ENCODE results near the gene MPHOSPH9.

Gene MPHOSPH9

GRCh38 chr12:123238961-123239360 lies 6.0 kb upstream of the MPHOSPH9 start:
- H3K9me3 ChIP-seq (ENCODE audit: insufficient read depth, low read length, severe bottlenecking), result no peaks in the 10 kb centered on the region
- H3K79me2 ChIP-seq (ENCODE audit: insufficient read depth, low read length), result peaks cover 80% of the 10 kb centered on the region
- H3K9ac ChIP-seq (ENCODE audit: low read depth, low read length), result no peak overlapping the region
- TF ChIP-seq CTCF (IDR thresholded peaks at IDR 0.05; ENCODE audit: borderline replicate concordance, extremely low read depth, low read length, poor library complexity, severe bottlenecking), result no peak
- TF ChIP-seq EZH2 (IDR thresholded peaks at IDR 0.05; ENCODE audit: borderline replicate concordance, low read depth, low read length, severe bottlenecking), result no peak
- H3K27ac ChIP-seq (ENCODE audit: low read length), result no peak overlapping the region
- no peak for DNase-seq
- peaks cover 15% of the 10 kb centered on the region; the same call in 1 of the 2 replicates for H4K20me1 ChIP-seq (ENCODE audit: insufficient read depth, low read length)
- no peaks in the 10 kb centered on the region for H3K27me3 ChIP-seq (ENCODE audit: insufficient read depth, low read length, poor library complexity)
- H3K4me3 ChIP-seq (ENCODE audit: low read depth in 1 of 2, low read length in 2 of 2), result no peak overlapping the region
- H3K4me1 ChIP-seq (ENCODE audit: insufficient read depth, low read length), result peaks cover 32% of the 10 kb centered on the region
- H2AFZ ChIP-seq (ENCODE audit: low read depth, low read length), result no peak overlapping the region
- ATAC-seq (ENCODE audit: insufficient read depth, low read depth), result no peak
- H3K36me3 ChIP-seq (ENCODE audit: insufficient read depth, low read length), result peaks cover 22% of the 10 kb centered on the region
- no peak overlapping the region for H3K4me2 ChIP-seq (ENCODE audit: insufficient read depth, low read length)

GRCh38 chr12:123238330-123238682 lies 5.4 kb upstream of the MPHOSPH9 start:
- no peak overlapping the region; the same call in 1 of the 2 replicates for H3K27ac ChIP-seq (ENCODE audit: low read length)
- peaks cover 15% of the 10 kb centered on the region; the same call in 1 of the 2 replicates for H4K20me1 ChIP-seq (ENCODE audit: insufficient read depth, low read length)
- H3K4me2 ChIP-seq (ENCODE audit: insufficient read depth, low read length), result no peak overlapping the region
- H3K36me3 ChIP-seq (ENCODE audit: insufficient read depth, low read length), result peaks cover 19% of the 10 kb centered on the region
- no peak for TF ChIP-seq EZH2 (IDR thresholded peaks at IDR 0.05; ENCODE audit: borderline replicate concordance, low read depth, low read length, severe bottlenecking)
- no peak for TF ChIP-seq CTCF (IDR thresholded peaks at IDR 0.05; ENCODE audit: borderline replicate concordance, extremely low read depth, low read length, poor library complexity, severe bottlenecking)
- peaks cover 83% of the 10 kb centered on the region for H3K79me2 ChIP-seq (ENCODE audit: insufficient read depth, low read length)
- no peak overlapping the region for H3K9ac ChIP-seq (ENCODE audit: low read depth, low read length)
- H3K4me3 ChIP-seq (ENCODE audit: low read depth in 1 of 2, low read length in 2 of 2), result no peak overlapping the region
- H3K9me3 ChIP-seq (ENCODE audit: insufficient read depth, low read length, severe bottlenecking), result no peaks in the 10 kb centered on the region
- H3K4me1 ChIP-seq (ENCODE audit: insufficient read depth, low read length), result peaks cover 34% of the 10 kb centered on the region
- H2AFZ ChIP-seq (ENCODE audit: low read depth, low read length), result no peak overlapping the region
- ATAC-seq (ENCODE audit: insufficient read depth, low read depth) (no peak), DNase-seq (no peak)
- no peaks in the 10 kb centered on the region for H3K27me3 ChIP-seq (ENCODE audit: insufficient read depth, low read length, poor library complexity)

- TF ChIP-seq CTCF (IDR thresholded peaks at IDR 0.05; ENCODE audit: borderline replicate concordance, extremely low read depth, low read length, poor library complexity, severe bottlenecking) (peak; percentile 81), EZH2 (IDR thresholded peaks at IDR 0.05; ENCODE audit: borderline replicate concordance, low read depth, low read length, severe bottlenecking) (no peak)
- Histone ChIP-seq H3K9ac (ENCODE audit: low read depth, low read length) (no peak overlapping the region), H3K27ac (ENCODE audit: low read length) (peak overlapping the region; percentile 6; the same call in 1 of the 2 replicates), H3K27me3 (ENCODE audit: insufficient read depth, low read length, poor library complexity) (no peaks in the 10 kb centered on the region), H3K4me3 (ENCODE audit: low read depth in 1 of 2, low read length in 2 of 2) (no peak overlapping the region), H2AFZ (ENCODE audit: low read depth, low read length) (no peak overlapping the region), H4K20me1 (ENCODE audit: insufficient read depth, low read length) (peaks cover 15% of the 10 kb centered on the region; the same call in 1 of the 2 replicates), H3K79me2 (ENCODE audit: insufficient read depth, low read length) (peaks cover 82% of the 10 kb centered on the region), H3K4me2 (ENCODE audit: insufficient read depth, low read length) (peak overlapping the region; percentile 11; the same call in 1 of the 2 replicates), H3K9me3 (ENCODE audit: insufficient read depth, low read length, severe bottlenecking) (no peaks in the 10 kb centered on the region), H3K36me3 (ENCODE audit: insufficient read depth, low read length) (peaks cover 19% of the 10 kb centered on the region), H3K4me1 (ENCODE audit: insufficient read depth, low read length) (peaks cover 34% of the 10 kb centered on the region)
- DNase-seq (peak; percentile 71), ATAC-seq (ENCODE audit: insufficient read depth, low read depth) (no peak; the same call in 2 of the 3 replicates)
Observed at GRCh38 chr12:123237646-123238329, 4.8 kb upstream of the MPHOSPH9 start.

All from DND-41 (cell line).